ENCODE measurements around the gene SYNM.

DNA sequence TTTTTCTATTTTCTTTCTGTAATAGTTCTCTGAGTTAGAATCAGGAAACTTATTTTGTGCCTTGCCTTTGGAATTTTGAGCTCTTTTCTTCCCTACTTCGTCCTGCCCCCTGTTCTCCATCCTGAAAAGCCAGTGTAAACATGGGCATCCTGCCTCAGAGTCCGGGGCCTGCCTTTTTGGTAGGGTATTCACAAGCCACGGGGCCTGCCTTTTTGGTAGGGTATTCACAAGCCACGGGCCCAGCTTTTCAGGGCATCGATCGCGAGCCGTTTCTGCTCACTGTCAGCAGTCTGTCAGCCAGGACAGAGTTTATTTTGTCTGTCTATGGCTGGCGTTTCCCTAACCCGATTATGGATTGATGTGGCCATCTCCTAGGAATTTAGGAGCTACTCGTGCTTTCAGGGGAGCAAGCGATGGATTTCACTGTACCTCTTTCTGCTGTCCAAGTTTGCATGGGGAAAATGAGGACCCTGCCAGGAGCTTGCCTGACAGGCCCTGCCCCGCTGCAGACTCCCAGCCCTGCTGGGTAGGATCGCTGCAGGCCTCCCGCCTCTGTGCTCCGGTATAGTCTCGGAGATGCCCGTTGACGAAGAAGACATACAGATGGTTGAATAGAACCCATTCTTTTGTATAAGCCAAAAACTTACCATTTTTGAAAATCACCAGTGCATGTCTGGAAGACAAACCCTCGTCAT lies 12.8 kb downstream of the SYNM start:
- TF ChIP-seq, protein P1, sequence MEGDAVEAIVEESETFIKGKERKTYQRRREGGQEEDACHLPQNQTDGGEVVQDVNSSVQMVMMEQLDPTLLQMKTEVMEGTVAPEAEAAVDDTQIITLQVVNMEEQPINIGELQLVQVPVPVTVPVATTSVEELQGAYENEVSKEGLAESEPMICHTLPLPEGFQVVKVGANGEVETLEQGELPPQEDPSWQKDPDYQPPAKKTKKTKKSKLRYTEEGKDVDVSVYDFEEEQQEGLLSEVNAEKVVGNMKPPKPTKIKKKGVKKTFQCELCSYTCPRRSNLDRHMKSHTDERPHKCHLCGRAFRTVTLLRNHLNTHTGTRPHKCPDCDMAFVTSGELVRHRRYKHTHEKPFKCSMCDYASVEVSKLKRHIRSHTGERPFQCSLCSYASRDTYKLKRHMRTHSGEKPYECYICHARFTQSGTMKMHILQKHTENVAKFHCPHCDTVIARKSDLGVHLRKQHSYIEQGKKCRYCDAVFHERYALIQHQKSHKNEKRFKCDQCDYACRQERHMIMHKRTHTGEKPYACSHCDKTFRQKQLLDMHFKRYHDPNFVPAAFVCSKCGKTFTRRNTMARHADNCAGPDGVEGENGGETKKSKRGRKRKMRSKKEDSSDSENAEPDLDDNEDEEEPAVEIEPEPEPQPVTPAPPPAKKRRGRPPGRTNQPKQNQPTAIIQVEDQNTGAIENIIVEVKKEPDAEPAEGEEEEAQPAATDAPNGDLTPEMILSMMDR (IDR thresholded peaks at IDR 0.05), result no peak
- TF ChIP-seq POLR2A (IDR thresholded peaks at IDR 0.05), result no peak
